DMS53 (cell line): ENCODE measurements around the gene SEBOX.
A peak's percentile ranks its signal among the peaks of the same experiment; 100 is the strongest.

Experiments used
- DNase-seq: peaks from one replicate; lab custom pipeline; 2025; lab: John Stamatoyannopoulos, UW

Gene SEBOX, protein sequence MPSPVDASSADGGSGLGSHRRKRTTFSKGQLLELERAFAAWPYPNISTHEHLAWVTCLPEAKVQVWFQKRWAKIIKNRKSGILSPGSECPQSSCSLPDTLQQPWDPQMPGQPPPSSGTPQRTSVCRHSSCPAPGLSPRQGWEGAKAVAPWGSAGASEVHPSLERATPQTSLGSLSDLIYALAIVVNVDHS

DNA sequence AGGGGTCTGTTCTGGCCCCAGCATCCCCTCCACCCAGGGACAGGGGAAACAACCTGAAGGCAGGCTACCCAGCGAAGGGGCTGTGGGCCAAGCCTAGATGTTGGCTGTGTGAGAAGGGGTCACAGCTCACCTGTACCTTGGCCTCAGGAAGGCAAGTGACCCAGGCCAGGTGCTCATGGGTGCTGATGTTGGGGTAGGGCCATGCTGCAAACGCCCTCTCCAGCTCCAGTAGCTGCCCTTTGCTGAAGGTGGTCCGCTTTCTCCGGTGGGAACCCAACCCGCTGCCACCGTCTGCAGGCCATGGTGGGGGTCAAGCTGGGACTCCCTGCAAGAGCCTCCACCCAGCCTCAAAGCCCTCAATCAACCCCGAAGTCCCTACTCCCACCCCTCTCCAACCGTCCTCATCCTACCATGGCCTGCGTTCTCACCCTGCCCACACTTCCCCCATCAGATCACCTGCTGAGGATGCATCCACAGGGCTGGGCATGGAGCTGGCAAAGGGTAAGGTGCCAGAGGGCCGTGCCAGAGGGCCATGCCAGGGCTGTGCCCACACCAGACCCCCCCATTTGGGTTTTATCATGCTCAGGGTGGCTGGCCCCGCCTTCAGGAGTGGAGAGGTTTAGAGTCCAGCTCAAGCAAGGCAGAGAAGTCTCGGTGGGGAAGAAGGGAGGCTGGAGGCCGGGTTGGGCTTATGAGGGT, at the start of gene SEBOX:
SEBOX (minus strand) TSS at position 535 of the 699 bp plus-strand sequence; CDS start at position 487, 48 bp downstream.
- no peak for DNase-seq

DNA sequence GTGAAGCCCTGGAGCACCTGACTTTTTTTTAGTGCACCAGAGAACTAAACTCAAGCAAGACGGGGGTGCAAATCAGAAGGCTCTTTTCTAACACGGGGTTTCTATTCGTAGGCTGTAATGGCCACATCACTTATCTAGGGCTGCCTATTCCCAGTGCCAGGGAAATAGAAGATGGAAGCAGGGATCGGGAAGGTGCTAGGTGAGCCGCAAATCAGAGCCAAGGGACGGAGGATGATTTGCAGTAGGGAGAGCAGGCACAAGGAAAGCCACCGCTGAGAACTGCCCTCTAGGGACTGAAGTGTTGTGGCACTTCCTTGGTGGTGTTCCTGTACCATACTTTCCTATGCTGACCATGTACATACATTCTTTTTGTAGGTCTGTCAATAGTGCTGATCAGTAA, 48.8 kb upstream of the SEBOX start:
- DNase-seq, result no peak

DNA sequence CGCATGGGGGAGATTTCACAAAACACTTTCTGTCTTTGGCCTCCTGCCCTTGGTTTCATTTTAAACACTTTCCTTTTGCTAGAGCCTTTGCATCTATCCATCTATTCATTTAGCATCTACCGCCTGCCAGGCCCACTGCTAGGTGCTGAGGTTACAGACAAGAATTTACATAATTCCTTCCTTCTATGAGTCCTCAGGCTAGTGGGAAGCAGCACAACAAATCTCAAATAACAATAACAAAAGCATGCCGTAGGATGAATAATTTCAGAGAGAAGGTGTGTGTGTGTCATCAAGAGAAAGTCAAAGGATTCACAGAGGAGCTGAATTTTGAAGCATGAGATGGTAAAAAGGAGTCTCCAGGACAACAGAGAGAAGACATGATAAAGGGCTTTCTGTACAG, 47.1 kb upstream of the SEBOX start:
- no peak for DNase-seq

DNA sequence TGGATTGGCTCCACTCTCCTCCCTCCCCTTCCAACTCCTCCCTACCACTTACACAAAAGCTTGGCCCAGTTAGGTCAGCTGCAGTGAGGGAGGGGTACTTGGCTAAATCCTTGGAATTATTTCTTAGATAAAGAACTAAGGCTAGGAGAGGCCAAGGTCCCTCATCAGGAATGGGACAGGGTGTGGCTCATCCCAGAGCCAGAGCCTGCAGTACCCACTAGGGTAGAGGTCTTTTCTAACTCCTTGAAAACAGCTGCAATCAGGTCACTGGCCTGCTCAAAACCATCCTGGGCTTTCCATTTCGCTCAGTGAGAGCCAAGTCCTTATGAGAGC, 42.9 kb upstream of the SEBOX start:
- no peak for DNase-seq

DNA sequence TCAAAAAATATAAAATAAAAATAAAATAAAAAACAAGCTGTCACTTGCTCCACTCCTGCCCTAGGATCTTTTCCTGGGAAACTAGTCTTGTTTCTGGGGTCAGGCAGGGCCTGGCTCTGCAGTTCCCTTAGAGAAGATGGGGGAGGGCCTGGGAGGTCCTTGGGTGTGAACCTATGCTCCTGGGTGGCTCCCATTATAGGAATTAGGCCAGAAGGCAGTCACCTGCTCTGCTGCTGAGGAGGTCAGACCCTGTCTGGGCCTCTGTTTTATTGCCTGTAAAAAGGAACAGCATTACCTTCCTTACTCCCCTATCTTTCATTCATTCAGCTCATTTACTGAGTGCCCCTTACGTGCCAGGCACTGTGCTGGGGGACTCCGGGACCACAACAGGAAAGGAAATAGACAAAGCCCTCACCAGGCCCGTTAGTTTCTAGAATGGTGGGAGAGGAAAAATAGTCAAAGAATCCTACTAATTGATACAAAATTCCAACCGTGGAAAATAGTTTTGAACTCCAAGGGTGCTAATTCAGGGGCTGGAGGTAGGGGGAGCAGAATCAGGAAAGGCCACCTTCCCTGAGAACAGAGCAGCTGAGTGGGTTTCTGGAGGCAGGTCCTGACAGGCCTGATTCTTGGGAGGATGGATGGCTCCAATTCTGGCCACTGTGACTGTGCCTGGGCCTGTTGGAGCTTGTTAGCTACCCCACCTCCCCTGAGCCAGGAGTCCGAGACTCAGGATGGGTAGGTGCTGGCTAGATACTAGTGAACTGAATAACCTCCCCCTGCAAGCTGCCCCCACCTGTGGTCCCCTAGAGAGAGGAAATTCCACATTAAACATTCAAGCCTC, 42.4 kb upstream of the SEBOX start:
- DNase-seq, result no peak

DNA sequence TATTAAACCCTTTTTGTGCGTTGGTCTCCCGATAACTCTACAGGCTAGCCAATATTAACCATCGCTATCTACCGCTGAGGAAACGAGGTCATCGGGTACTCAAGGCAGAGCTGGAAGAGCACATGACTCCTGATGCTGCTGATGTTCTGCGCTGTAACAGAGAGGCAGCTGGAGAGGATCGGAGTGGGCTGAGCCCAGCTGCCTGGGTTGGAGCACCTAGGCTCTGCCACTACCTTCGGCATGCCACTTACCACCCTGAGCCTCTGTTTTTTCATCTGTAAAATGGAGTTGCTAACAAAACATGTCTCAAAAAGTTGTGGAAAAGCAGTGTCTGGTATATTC, 41.4 kb upstream of the SEBOX start:
- peak; percentile 81 for DNase-seq

DNA sequence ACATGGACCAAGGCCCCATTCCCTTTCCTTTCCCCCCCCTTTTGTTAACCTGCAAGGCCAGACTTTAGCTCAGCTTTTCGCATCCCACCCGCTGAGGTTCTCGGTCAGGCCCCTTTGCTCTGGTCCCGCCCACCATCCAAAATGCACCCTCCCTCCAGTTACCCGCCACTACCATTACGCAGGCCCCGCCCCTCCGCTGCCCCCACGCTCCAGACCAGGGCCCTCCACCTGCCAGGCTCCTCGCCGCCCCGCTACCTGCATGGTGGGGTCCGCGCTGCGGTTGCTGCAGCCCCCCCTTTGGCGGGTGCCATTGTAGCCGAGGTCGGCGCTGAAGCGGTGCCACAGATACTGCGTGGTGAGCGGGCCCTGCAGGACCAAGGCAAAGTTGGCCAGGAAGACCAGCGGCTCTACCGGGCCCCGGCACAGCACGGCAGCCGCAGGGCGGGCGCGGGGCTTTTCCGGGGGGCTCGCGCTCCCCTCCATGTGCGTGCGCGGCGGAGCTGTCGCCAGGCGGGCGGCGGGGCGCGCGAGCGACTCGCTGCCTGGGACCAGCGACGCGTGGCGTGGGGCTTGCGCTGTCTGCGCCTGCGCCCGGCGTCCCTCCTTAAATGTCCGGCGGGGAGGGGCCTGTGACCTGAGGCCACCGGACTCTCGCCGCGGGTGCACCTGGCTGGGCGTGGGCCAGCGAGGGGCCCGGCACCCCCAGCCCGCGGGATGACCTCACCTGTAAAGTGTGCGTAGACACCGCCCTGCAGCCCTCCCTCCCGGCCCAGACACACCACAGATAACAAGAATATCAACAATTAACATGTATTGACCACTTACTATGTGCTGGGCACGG, 40.9 kb upstream of the SEBOX start, which contains the start of gene SLC46A1:
SLC46A1 (minus strand) TSS at position 581 of the 841 bp plus-strand sequence; CDS start at position 483, 98 bp downstream.
- DNase-seq, result peak; percentile 77

DNA sequence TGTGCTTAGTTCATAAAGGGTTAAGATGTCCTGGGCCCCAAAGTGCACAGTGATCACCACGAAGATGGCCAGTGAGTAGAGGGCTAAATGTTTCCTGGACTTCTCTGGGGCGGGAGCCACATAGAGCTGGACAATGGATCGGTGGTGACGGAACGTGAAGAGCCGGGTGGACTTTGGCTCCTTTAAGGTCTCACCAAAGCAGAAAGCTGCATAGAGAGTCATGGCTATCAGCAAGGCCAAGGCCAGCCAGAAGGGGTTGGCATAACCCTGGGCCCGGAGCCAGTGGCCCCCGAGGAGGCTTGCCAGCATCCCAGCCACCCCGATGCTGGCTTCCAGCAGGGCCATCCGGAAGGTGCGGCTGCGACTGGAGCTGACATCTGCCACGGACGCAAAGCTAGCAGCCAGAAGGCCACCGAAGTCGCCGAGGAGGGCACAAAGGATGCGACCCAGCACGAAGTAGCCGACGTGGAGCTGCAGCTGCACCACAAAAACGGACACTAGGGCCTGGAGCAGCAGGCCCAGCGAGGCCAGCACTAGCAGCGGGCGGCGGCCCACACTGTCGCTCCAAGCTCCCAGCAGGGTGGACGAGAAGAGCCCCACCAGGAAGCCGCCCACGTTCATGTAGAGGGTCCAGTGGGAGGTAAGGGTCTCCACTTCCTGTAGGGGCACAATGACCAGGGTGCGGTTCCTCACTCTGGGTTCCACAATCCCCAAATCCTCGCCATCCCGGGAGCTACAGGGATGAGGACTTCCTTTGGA, 40.0 kb upstream of the SEBOX start:
- peak; percentile 45 for DNase-seq

DNA sequence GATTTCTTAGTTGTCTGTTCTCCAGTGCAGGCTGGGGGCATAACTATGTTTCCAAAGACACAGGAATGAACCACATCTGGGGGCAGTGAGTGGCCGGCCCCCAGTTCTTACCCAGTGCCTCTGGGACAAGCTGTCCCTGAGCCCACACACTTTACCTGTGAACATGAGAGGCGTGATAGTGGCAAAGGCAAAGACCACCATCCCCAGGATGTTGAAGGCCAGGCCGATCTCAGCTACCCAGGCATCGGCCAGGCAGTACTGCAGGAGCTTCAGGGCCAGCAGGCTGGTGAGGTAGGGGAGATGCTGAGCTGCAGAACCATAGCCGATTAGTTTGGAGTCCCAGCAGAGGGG, 39.4 kb upstream of the SEBOX start:
- DNase-seq, result no peak

DNA sequence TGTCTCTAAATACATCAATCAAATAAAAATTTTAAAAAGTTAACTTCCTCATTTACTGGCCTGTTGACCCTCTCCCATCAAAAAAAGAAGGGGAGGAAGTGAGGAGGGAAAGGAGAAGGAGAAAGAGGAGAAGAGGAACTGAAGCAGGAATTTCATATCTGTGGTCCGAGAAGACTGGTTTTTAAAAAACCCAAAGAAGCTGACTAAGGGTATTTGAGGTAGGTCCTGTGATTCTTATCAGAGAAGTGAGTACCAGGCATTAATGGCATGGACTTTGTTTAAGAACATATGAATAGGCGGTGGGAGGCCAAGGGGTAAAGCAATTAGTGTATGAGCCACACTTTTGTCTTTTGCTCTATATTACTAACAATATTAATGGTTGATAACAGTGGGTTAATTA, 39.0 kb upstream of the SEBOX start:
- no peak for DNase-seq

DNA sequence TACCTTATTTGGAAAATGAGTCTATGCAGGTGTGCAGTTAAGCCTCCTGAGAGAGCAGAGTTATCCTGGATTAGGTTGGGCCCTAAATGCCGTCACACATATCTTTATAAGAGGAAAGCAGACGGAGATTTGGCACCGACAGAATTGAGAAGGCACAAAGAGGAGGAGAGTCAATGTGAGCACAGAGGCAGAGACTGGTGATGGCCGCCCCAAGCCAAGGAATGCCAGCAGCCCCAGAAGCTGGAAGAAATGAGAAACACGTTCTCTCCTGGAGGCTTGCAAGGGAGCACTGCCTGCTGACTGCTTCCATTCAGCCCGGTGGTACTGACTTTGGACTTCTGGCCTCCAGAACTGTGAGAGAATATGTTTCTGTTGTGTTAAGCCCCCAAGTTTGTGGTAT, 37.8 kb upstream of the SEBOX start:
- no peak for DNase-seq

DNA sequence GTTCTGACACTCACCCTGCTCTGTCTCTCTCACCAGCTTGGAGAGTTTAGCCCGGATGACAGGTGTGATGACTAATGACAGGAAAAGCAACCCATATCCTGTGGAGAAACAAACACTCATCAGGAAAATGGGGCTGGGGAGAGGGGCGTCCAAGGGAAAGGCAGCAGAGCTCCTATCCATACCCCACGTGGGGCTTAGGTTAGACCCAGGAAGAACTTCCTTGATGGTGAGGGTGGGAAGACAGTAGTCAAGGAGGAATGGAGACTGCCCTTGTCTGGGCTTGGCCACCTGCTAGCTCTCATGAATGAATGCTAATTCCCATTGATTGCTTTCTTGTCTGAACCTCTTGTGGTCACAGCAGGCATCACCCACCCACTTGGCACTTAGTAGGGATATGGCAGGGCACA, 37.2 kb upstream of the SEBOX start:
- DNase-seq, result peak; percentile 76

DNA sequence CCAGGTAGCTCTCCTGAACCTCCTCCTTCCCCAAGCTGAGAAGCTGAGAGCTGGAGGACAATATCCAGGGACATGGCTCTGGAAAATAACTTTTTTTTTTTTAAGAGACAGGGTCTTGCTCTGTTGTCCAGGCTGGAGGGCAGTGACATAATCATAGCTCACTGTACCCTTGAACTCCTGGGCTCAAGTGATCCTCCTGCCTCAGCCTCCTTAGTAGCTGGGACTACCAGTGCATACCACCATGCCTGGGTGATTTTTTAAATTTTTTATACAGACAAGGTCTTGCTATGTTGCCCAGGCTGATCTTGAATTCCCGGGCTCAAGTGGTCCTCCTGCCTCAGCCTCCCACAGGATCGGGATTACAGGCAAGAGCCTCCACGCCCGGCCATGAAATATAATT, 34.8 kb upstream of the SEBOX start:
- no peak for DNase-seq

DNA sequence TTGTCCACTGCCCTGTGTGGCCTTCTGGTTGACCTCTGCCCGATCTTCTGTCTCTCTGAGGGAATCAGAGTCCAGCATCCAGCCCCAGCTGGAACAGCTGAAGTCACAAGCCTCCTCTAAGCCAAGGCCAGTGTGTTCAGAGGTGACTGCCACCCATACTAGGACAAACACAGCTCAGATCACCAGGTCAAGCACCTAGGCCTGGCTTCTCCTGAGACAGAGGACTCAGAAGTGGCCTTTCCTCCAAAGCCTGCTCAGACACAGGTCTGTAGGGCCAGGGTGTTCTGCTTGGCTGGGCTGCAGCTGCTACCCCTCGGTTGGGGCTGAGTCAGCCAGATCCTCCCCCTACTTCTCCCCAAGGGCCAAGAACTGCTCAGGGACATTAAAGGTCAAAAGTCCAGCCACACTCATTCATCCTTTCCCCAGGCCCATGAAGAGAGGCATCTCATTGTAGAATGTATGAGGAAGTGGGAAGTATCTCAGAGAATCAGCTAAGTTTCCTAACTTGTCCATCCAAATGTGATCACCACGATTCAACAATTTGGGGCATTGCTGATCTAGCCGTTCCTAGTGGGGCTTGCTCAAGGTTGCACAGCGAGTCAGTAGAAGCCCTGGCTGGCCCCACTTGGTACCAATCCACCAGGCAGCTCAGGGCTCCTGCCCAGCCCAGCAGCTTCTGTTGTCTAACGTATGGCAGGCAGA, 33.4 kb upstream of the SEBOX start:
- peak; percentile 34 for DNase-seq

DNA sequence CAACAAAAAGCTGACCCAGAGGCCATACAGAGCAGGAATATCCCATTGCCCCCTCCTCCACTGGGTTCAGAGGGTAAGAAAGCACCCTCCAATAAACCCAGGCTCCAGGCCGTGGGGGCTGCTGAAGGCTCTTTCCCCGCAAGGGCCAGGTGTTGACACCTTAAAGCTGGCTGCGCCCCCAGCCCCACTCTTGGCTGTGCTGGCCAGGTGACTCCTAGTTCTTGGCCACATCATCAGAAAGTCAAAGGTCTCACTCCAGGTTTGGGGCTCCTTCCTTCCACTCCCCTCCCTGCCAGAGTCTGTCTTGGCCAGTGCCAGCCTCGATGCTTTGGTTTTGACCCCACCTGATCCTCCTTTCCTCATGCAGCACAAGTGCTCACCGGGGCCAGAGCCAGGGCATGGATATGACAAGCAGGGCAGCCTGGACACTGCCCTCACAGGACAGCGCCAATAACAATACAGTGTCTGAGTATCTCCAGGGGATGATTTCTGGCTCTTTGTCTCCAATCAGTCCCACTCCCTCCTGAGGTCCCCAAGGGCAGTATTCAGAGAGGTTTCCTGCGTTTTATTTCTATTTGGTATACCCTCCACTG, 32.8 kb upstream of the SEBOX start:
- no peak for DNase-seq

DNA sequence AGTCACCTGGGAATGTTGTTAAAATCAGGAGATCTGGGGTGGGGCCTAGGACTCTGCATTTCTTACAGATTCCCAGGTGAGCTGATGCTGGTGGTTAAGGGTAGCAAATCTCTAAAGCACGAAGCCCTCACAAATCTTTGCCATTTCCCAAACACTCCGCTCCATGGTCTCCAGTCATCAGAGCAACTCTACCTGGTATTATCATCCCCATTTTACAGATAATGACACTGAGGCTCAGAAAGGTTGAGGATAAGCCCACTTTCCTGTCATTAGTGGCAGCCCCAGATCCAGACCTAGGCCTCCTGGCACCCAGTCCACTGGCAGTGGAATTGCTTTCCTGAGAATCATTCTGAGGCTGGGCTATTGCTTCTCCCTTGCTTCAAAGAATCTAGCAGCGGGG, 32.3 kb upstream of the SEBOX start:
- DNase-seq, result no peak

DNA sequence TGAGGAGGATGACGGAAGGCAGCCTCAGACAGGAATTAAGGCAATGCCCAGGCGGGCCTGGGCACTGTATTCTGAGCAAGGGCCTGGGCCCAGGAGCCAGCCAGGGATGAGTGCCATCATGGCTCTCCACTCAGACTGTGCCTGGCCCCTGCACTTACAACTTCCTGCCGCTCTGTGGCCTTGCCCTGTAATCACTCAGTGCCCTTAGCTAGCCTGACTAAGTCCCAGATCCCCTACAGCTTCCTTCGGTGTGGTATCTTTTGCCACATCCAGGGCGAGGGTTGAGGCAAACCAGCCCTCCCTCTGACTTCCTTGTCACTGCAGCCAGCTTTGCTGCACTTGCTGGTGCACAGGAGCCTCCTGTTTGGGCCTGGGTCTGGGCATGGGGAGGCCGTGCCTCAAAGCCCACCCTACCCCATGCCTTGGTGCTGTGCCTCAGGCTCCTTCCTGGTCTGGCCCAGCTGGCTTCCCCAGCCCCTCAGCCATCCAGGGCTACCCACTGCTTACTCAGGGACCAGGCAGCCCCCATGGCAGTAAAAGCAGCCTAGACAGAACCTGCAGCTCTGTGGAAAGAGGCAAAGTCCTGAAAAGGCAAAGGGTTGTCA, 31.7 kb upstream of the SEBOX start:
- no peak for DNase-seq

DNA sequence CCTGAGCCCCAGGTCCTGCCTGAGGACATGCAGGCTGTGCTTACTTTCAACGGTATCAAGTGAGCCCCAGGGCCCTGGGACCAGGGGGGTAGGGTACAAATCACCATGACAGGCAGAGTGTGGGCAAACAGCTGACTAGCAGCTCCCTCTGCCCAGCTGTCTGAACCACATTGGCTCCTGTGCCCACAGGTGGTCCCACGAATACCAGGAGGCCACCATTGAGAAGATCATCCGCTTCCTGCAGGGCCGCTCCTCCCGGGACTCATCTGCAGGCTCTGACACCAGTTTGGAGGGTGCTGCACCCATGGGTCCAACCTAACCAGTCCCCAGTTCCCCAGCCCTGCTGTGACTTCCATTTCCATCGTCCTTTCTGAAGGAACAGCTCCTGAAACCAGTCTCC, 31.0 kb upstream of the SEBOX start:
- DNase-seq, result no peak

DNA sequence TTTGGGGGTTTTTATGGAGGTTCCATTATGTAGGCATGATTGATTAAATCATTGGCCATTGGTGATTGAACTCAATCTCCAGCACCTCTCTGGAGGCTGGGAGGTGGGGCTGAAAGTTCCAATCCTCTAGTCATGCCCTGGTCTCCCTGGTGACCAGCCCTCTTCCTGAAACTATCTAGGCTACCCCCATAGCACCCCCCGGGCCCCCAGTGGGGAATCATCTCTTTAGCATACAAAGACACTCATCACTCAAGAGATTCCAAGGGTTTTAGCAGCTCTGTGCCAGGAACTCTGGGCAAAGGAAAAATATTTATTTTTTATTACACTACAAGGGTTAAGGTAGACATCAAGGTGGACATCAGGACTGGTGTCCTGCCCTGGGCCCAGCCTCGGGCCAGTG, 30.4 kb upstream of the SEBOX start:
- no peak for DNase-seq
